ENCODE results near the gene PRKAG2.

DNA sequence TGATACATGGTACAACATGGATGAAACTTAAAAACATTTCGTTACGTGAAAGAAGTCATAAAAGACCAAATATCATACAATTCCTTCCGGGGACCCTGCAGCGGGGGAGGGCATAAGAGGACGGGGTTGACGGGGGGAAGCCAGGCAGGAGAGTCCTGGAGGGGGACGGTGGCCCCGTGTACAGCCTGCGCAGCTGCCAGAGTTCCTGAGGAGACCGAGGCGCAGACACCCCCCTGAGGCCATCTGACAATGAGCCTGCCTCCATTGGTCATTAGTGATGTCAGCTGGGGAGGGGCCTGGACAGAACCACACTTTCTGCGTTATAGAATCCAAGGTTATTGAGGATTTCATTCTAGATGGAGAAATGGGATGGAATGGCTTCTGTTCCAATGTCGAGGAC is 47.2 kb downstream of the PRKAG2 start:
- TF ChIP-seq, protein P1, sequence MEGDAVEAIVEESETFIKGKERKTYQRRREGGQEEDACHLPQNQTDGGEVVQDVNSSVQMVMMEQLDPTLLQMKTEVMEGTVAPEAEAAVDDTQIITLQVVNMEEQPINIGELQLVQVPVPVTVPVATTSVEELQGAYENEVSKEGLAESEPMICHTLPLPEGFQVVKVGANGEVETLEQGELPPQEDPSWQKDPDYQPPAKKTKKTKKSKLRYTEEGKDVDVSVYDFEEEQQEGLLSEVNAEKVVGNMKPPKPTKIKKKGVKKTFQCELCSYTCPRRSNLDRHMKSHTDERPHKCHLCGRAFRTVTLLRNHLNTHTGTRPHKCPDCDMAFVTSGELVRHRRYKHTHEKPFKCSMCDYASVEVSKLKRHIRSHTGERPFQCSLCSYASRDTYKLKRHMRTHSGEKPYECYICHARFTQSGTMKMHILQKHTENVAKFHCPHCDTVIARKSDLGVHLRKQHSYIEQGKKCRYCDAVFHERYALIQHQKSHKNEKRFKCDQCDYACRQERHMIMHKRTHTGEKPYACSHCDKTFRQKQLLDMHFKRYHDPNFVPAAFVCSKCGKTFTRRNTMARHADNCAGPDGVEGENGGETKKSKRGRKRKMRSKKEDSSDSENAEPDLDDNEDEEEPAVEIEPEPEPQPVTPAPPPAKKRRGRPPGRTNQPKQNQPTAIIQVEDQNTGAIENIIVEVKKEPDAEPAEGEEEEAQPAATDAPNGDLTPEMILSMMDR (conservative IDR thresholded peaks at IDR 0.05; ENCODE audit: low read length) = no peak
- TF ChIP-seq EZH2phosphoT487 (IDR thresholded peaks at IDR 0.05; ENCODE audit: borderline replicate concordance) = no peak
